Endothelial cell of hepatic sinusoid (primary cell): ENCODE data around the gene CHST7.

ENCODE experiments used
- in situ Hi-C: cut with HindIII; loops from 2 replicates; pipeline ENCODE4 v1.10.0; 2017; ENCODE audit warnings: low sequenced_read_pairs

The CHST7 gene

GRCh38 chrX:46572340-46572936, 1.1 kb upstream of the CHST7 start:
- in situ Hi-C loops = no loop called here

GRCh38 chrX:46573892-46574773, 568 bp downstream of the CHST7 start:
- in situ Hi-C loops = no loop called here

DNA sequence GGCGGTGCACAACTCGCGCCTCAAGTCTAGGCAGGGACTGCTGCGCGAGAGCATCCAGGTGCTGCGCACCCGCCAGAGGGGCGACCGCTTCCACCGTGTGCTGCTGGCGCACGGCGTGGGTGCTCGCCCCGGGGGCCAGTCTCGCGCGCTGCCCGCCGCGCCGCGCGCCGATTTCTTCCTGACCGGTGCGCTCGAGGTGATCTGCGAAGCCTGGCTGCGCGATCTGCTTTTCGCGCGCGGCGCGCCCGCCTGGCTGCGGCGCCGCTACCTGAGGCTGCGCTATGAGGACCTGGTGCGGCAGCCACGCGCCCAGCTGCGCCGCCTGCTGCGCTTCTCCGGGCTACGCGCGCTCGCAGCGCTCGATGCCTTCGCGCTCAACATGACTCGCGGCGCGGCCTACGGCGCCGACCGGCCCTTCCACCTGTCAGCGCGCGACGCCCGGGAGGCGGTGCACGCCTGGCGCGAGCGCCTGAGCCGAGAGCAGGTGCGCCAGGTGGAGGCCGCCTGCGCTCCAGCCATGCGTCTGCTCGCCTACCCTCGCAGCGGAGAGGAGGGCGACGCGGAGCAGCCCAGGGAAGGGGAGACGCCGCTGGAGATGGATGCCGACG, 1.3 kb downstream of the CHST7 start:
- in situ Hi-C loops = no loop called here

DNA sequence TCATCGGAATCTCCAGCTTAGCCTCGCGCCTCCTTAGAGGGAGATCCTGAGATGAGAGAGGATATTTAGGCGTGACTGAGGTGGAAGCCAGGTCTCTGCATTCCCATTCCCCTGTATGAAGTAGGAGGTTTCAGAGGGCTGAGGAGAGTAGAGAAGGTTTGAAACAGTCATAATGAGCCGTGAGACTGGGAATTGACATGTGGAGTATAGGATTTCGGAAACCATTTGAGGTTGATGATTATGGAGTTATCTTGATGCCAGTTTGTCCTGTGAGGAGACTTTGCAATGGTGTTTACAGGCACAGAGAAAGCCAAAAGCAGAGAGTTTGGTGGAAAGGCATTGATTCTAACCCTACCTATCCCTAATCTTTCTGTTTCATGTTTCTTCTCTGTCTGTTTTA, 2.0 kb downstream of the CHST7 start:
- in situ Hi-C loops = no loop called here

DNA sequence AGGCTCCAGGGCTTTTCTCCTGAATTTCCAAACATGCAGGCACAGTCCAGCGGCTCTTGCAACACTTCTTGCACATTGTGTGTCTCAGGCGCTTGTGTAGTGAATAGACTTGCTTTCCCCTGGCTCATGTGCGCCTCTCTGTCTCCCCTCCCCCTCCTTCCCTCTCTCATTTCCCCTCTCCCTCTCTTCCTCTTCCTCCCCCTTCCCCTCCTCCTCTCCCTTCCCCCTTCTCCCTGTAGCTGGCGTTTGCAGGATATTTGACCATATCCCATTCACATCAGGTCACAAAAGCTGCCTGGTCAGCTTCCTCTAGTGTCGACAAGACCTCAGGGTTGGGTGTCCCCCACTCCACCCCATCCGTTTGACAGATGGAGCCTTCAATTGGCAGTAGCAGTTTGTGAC, 2.4 kb downstream of the CHST7 start:
- in situ Hi-C loops = no loop called here

- in situ Hi-C loops = no loop called here
Measured at GRCh38 chrX:46576458-46576857, 2.9 kb downstream of the CHST7 start.

DNA sequence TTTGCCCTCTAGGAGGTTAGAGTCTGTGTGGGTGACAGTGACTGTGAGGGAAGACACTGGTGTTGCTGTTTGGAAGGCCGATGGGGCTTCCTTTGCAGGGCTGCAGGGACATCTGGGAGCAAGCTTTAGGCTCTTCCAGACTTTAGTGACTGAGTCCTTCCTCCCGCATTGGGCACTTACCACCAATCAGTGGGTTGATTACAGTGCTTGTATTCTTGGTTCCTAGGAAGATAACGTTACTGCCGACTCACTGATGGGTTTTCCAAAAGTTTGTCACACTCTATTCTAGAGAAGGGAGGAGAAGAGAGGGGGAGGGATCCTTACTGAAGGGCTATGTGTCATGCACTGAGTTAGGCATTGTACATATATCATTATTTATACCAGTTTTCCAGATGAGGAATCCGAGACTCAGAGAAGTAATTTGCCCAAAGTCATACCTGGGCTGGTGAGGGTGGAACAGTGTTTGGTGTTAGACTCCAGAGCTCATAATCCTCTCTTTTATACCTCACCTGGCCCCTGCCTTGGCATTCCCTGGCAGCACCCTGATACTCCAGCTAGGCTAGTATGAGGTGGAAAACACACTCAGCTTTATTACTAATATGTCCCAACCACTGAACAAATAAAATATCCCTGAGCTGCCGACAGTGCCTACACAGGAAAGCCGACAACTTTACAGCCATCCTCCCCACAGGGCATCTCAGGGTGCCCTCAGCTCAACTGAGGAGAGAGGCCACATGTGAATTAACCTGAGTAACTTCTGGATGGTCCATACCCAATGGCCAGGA, 3.8 kb downstream of the CHST7 start:
- in situ Hi-C loops = no loop called here

- in situ Hi-C loops = no loop called here
Measured at GRCh38 chrX:46579250-46579649, 5.7 kb downstream of the CHST7 start.

DNA sequence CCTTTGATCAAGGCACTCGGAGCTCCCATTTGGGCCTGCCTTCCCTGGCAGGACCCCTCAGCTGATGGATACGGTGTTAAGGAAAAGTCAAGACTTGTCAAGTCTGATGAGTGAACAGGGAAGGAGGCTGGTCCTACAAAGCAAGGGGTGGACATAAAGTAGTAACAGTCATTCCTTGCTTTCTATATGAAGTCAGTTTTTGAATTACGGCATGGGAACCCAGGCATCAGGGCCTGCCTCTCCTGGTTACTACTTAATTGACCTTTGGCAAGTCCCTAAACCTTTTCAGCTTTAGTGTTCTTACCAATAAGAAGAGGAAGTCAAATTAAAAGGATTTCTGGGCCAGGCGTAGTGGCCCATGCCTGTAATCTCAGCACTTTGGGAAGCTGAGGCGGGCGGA, 7.0 kb downstream of the CHST7 start:
- in situ Hi-C loops = no loop called here

- in situ Hi-C loops = no loop called here
Measured at GRCh38 chrX:46582325-46582724, 8.8 kb downstream of the CHST7 start.

GRCh38 chrX:46582966-46583365, 9.4 kb downstream of the CHST7 start:
- in situ Hi-C loops = no loop called here

DNA sequence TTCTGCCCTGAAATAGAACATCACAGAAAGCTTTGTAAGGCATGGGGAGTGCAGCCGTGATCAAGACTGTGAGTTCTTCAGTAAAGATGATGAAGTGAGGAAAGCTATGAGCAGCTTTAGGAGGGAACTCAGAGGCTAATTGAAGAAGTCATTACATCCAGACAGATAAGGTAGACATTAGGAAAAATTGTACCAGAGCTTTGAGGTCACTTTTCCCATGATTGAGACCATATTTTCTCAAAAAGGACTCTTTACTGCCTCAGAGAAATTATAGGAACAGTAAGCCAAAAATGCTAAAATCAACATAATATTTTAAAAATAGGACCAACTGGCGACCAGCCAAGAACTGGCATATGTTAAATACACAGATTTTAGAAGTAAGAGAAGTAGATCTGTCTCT, 11.2 kb downstream of the CHST7 start:
- in situ Hi-C loops = no loop called here

- in situ Hi-C loops = no loop called here
Measured at GRCh38 chrX:46587158-46587557, 13.6 kb downstream of the CHST7 start.

DNA sequence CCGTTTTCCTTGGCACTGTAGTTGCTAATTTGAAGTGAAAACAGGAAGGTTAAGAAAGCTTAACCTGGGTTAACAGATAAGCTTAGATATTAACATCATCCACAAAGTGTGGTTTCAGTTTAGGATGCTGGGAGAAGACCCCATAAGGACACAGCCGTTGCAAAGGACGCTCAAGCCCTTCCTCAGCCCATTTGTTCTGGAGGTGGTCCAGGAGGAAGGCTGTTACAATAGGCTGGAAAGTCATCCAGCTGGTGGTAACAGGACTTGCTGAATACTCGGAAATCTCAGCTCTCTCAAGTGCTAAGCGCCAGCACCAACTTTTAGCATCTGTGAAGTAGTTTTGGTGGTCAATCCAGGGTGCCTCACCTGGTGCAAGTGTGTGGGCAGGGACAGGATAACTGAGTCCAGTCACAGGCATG, 14.2 kb downstream of the CHST7 start:
- in situ Hi-C loops = no loop called here

- in situ Hi-C loops = no loop called here
Measured at GRCh38 chrX:46588263-46588662, 14.7 kb downstream of the CHST7 start.

GRCh38 chrX:46589977-46590723, 16.6 kb downstream of the CHST7 start:
- in situ Hi-C loops = no loop called here

- in situ Hi-C loops = no loop called here
Measured at GRCh38 chrX:46595084-46595483, 21.5 kb downstream of the CHST7 start.

- in situ Hi-C loops = no loop called here
Measured at GRCh38 chrX:46597208-46597607, 23.6 kb downstream of the CHST7 start.

DNA sequence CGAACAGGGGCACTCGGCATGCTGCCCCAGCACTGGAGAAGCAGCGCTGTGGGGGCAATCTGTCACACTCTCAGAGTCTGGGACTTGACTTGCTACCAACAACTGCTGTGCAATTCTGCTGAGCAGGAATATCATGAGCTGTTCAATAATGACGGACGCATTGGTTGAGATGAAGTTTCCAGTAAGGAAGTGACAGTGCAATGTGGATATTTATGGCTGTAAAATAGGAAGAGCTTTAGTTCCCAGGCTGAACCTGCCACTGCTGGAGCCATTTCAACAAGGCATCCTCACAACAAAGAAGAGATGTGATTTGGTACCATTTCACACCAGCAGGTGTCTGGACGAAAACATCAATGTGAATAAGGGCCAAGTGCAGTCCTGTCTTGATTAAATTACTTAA, 24.2 kb downstream of the CHST7 start:
- in situ Hi-C loops = no loop called here

DNA sequence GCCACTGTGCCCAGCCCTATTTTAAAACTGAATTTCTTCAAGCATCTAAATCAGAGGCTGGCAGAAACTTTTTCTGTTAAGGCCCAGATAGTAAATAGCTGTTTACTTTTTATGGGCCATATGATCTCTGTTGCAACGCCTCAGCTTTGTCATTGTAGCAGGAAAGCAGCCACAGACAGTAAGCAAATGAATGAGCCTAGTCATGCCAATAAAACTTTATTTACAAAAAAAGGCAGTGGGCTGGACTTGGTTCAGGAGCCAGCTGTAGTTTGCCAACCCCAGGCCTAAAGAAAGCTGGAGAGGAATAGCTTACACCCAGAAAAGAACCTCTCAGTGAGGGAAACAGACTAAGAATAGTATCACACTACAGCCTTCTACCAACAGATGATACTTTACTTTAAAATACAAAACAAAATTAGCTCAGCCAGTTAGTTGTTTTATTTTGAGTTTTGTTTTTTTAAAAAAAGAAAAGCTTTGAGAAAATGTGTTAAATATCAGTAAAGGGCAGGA, 25.5 kb downstream of the CHST7 start:
- in situ Hi-C loops = no loop called here
